IPS-NIHi7 (cell line): Measurements from ENCODE around the gene IQGAP3.

Experiments used
- DNase-seq: peaks from one replicate; pipeline ENCODE4 v3.0.0; 2012; ENCODE audit warnings: mixed read lengths; ENCODE audit errors: extremely low spot score

IQGAP3 gene

GRCh38 chr1:156540955-156541354, 31.4 kb downstream of the IQGAP3 start:
- no peak for DNase-seq

GRCh38 chr1:156539818-156540355, 32.5 kb downstream of the IQGAP3 start:
- no peak for DNase-seq

- DNase-seq: no peak
Observed at GRCh38 chr1:156538711-156539440, 33.5 kb downstream of the IQGAP3 start.

- no peak for DNase-seq
Observed at GRCh38 chr1:156537027-156537426, 35.3 kb downstream of the IQGAP3 start.

- no peak for DNase-seq
Observed at GRCh38 chr1:156534424-156535060, 37.8 kb downstream of the IQGAP3 start.

- DNase-seq: no peak
Observed at GRCh38 chr1:156533568-156534220, 38.7 kb downstream of the IQGAP3 start.

GRCh38 chr1:156532374-156532773, 40.0 kb downstream of the IQGAP3 start:
- no peak for DNase-seq

GRCh38 chr1:156530006-156530405, 42.4 kb downstream of the IQGAP3 start:
- DNase-seq: no peak

- no peak for DNase-seq
Observed at GRCh38 chr1:156528875-156529425, 43.4 kb downstream of the IQGAP3 start.

GRCh38 chr1:156528231-156528630, 44.1 kb downstream of the IQGAP3 start:
- no peak for DNase-seq

GRCh38 chr1:156527584-156527983, 44.8 kb downstream of the IQGAP3 start:
- DNase-seq: no peak

- DNase-seq: peak; percentile 62
Observed at GRCh38 chr1:156525856-156526489, 46.4 kb downstream of the IQGAP3 start.

GRCh38 chr1:156525071-156525501, 47.3 kb downstream of the IQGAP3 start:
- DNase-seq: no peak

GRCh38 chr1:156524481-156524869, 47.9 kb downstream of the IQGAP3 start:
- DNase-seq: no peak

GRCh38 chr1:156523801-156524480, 48.4 kb downstream of the IQGAP3 start:
- DNase-seq: no peak

GRCh38 chr1:156522443-156522970, 49.9 kb downstream of the IQGAP3 start:
- DNase-seq: no peak

- DNase-seq: no peak
Observed at GRCh38 chr1:156517748-156518147, 54.6 kb downstream of the IQGAP3 start.

- DNase-seq: no peak
Observed at GRCh38 chr1:156516821-156517220, 55.5 kb downstream of the IQGAP3 start.

- no peak for DNase-seq
Observed at GRCh38 chr1:156515956-156516355, 56.4 kb downstream of the IQGAP3 start.

GRCh38 chr1:156513185-156513584, 59.2 kb downstream of the IQGAP3 start:
- no peak for DNase-seq

- DNase-seq: no peak
Observed at GRCh38 chr1:156511644-156512043, 60.7 kb downstream of the IQGAP3 start.
